ENCODE measurements around the gene ASCC2.

DNA sequence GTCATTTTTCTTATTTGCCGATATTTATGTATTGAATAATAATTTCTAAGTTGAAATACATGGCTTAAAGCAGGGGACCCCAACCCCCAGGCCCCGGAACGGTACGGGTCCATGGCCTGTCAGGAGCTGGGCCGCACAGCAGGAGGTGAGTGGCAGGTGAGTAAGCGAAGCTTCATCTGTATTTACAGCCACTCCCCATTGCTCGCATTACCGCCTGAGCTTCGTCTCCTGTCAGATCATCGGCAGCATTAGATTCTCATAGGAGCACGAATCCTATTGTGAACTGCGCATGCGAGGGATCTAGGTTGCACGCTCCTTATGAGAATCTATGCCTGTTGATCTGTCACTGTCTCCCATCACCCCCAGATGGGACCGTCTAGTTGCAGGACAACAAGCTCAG lies 75.8 kb downstream of the ASCC2 start:
- TF ChIP-seq POLR2AphosphoS5 (IDR thresholded peaks at IDR 0.05): no peak
- TF ChIP-seq, protein P1, sequence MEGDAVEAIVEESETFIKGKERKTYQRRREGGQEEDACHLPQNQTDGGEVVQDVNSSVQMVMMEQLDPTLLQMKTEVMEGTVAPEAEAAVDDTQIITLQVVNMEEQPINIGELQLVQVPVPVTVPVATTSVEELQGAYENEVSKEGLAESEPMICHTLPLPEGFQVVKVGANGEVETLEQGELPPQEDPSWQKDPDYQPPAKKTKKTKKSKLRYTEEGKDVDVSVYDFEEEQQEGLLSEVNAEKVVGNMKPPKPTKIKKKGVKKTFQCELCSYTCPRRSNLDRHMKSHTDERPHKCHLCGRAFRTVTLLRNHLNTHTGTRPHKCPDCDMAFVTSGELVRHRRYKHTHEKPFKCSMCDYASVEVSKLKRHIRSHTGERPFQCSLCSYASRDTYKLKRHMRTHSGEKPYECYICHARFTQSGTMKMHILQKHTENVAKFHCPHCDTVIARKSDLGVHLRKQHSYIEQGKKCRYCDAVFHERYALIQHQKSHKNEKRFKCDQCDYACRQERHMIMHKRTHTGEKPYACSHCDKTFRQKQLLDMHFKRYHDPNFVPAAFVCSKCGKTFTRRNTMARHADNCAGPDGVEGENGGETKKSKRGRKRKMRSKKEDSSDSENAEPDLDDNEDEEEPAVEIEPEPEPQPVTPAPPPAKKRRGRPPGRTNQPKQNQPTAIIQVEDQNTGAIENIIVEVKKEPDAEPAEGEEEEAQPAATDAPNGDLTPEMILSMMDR (IDR thresholded peaks at IDR 0.05 in 8 of 11, conservative IDR thresholded peaks at IDR 0.05 in 3 of 11): no peak

Data from spleen (tissue), 7 donors.